Measurements from ENCODE around the gene ADAMTS12.

- TF ChIP-seq CTCF (IDR thresholded peaks at IDR 0.05): no peak
- TF ChIP-seq ZFX (IDR thresholded peaks at IDR 0.05; ENCODE audit: borderline replicate concordance): no peak
These were observed 13.6 kb upstream of the ADAMTS12 start for GRCh38 chr5:33905381-33905780.
